DMS114 treated with DMSO at 0.1 percent for 48 hours (cell line): ENCODE data around the gene COL4A2.
"Not testable (repeated sequence)": the region's sequence is repeated elsewhere in the genome, so short reads cannot be mapped to it uniquely, and the experiment has no call there.

Experiments
- DNase-seq: peaks from one replicate; lab custom pipeline; 2025; ENCODE audit not compliant: unreplicated experiment; lab: John Stamatoyannopoulos, UW

COL4A2 gene

GRCh38 chr13:110306340-110306959, 634 bp upstream of the COL4A2 start:
- DNase-seq, result no peak

- no peak for DNase-seq
These were observed 927 bp downstream of the COL4A2 start for GRCh38 chr13:110307767-110308655.

DNA sequence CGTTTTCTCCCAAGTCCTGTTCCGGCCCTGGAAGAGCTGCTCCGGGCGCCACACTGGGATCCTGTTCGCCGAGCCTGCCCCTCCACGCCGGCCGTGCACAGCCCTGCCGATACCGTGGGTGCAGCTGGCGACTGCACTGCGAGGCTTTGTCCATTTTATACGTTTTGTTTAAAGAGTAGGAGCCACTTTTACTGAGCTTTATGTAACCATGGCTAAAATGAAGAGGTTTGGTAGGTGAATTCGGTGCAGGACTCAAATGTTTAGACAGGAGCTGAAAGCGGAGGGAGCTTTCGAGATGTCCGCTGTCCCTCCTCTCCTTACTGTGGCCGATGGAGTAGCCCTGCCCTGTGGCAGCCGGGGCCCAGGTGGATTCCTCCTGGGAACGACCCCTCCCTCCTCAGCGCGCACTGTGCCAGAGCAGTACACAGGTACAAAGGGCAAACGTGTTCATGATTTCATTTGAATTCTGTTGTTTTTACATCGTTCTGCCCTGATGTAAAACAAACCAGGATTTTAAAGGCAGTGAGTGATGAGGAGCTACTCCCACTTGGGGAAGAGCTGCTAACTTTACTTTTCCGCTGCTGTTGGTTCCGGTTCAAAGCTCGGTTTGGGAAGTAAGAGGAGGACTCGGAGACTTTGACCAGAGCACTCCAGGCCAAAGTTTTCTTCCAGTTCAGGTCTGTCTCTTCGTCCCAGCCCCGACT, 1.7 kb downstream of the COL4A2 start:
- no peak for DNase-seq

GRCh38 chr13:110309661-110310524, 2.8 kb downstream of the COL4A2 start:
- no peak for DNase-seq

DNA sequence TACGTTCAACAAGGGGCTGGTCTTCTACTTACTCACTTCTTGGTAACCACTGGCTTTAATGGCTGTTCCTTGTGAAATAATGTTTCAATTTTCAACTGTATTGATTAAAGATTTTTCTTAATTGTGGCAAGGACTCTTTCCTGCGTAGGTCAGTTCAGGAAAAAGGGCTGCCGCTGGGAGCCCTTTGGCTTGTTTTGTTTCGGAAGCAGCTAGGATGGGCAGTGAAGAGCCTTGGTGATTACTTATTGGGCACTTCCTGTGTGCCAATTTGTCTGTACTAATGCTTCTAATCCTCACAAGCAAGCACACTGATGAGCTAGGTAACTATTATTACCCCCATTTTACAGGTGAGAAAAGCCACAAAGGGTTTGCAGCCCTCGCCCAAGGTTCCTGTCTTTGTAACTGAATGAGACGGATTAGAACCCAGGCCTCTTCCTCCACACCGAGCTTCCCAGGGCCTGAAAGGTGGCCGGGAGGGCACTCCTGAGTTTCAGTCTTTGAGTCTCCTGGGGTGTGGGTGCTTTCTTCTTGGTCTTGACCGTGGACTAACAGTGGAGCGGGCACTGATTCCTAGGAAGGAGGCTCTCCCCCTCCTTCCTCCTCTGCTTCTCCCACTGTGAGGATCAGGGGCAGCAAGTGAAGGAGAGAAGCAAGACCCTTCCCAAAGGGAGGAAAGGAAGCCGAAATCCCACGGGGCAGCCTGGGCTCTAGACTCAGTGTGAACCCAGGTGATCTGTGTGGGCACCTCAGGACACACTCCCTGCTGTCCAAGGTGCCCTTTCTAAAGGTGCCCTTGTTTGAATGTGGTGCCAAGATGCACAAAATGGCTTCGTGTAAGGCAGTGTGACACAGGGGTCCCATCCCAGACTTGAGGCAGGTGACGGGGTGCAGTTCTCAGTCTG, 3.7 kb downstream of the COL4A2 start:
- no peak for DNase-seq

DNA sequence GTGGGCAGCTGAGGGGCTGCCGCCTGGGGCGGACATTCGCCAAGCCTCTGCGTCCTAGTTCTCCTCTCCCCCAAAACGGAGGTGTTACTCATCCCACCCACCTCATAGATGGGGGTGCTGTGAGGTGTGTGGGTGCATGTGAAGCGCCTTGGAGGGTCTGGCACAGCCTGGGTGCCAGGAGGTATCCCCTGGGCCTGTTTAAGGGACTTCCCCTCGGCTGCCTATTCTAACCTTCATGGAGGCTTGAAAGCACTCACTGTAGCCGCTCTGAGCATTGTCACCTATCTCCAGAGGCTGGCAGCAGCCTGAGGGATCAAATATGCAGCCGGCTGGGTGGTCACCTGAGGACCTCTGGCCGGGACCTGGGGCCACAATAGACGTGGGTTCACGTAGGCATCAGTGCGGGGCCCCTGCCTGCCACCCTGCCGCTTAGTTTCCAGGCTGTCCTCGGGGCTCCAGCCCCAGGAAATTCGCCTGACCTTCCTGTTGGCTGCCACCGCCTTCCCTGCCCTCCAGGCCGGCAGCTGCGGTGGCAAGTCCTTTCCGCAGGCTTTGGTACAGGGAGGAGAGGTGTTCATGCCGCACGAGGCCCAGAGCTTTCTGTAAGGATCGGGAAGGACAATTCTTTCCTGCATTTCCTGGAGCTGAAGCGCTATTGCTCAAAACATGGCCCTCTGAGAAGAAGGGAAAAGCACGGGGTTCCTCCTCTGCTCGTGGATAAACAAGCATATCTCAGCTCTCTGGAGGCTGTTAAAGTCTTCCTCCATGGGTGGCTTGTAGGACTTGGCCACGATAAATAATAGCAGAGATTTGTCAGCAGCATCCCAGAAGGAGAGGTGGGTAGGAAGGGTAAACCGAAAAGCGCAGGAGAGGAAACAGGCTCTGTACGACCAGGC, 4.6 kb downstream of the COL4A2 start:
- no peak for DNase-seq

DNA sequence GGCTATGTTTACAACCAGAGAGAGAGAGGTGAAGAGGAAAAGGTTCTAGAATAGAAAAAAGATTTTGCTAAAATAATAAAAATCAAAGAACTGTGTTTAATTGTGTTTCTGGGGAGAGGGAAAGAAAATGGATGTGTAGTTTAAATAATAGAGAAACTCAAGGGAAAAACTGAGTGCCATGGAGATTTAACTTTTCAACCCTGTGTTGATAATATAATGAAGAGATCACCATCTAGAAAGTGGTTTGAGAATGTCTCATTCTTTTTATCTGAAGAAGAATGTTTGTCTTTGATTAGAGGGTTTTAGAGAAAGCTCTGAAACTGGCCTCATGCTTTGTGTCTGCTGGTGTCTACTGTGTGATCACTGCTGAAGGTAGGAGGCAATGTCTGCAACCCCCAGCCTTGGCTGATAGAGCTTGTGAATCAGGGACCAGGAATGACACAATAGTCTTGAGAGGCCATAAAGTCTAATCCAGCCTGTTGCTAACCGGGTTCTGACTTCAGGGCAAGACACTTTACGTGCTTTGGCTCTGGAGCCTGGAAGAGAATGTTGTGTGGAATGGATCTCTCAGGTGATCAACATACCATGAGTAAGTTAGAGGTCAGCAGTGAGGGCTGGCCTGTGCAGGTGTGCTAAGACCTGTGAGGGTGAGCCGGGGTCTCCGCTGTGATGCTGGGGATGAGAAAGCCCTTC, 5.4 kb downstream of the COL4A2 start:
- no peak for DNase-seq

GRCh38 chr13:110313261-110313660, 6.2 kb downstream of the COL4A2 start:
- not testable (repeated sequence) for DNase-seq

- not testable (repeated sequence) for DNase-seq
These were observed 6.6 kb downstream of the COL4A2 start for GRCh38 chr13:110313733-110314132.

DNA sequence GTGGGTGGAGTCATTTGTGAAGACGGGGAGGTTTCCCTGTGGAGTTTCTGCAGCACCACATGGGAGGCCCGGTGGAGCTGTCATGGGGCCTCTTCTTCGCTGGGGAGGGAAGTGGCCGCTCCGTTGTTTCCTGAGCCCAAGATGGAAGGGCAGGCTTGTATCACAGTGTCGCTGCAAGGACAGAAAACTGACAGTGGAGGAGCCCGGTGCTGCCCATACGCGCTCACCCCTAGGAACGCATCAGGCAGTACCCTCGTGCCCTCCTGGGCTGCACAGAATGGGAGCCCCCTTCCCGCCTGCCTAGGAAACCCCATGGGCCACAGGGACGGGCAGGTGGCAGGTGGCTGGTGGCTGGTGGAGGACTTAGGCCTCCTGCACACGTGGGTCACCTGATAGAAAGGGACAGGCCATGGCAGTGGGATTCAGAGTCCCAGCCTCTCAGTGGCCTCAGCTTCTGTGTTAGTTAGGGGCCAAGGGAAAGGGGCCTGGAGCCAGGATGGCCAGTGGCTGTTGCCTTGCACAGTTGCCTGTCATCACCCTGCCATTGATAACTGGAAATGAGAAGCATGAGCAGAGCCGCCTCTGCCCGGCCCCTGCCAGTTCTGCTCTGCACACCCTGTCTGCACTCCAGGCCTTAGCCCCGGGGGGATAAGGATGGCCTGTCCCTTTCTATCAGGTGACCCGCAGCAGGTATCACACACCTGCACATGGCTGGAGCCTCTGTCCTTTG, 7.6 kb downstream of the COL4A2 start:
- no peak for DNase-seq

DNA sequence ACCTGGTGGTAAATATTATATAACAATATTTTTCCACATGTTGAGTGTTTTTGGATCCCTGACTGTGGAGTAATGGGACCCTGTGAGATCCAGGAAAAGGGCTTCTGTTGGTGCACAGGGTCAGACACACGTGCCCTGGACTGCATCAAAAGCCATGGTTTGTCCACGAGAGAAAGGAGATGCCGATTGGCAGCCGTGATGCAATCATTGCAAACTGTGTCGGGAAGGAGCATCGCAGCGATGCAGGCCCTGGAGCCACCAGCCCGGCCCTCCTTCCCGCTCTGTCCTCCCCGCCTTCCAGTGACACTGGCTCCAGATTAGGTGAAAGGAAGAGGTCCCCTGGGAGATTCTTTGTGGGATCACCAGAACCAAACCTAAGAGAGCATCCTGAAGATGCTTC, 9.1 kb downstream of the COL4A2 start:
- no peak for DNase-seq

GRCh38 chr13:110317093-110317492, 10.0 kb downstream of the COL4A2 start:
- DNase-seq, result no peak

DNA sequence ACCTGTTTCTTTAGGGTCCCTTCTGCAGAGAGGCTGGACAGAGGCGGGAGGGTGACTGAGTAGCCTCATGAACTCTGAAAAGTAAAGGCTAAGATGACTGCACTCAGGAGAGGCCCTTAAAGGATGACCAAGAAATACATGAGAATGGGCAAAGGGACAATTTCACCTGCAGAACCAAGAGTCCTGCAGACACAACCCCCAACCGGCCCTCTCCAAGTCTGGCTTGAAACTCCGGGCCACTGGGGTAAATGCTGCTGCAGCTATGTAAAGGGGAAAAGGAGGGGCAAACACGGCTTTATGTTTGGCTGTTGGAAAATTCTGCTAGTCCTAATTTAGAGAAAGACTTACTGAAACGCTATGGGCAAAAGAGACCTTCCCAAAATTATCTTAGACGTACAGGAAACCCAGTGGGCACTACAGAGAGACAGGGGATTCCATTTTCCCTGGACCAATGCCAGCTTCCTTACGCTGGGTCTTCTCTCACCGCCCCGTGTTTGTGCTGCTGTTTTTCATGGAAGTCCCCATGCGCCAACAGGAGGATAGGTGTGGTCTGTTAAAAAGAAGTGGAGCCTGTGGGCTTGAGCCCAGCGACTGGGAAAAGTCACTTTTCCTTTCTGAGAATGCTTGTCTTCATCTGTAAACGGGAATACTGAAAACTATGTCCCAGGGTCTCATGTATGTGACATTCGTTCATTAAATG, 10.6 kb downstream of the COL4A2 start:
- DNase-seq, result no peak

DNA sequence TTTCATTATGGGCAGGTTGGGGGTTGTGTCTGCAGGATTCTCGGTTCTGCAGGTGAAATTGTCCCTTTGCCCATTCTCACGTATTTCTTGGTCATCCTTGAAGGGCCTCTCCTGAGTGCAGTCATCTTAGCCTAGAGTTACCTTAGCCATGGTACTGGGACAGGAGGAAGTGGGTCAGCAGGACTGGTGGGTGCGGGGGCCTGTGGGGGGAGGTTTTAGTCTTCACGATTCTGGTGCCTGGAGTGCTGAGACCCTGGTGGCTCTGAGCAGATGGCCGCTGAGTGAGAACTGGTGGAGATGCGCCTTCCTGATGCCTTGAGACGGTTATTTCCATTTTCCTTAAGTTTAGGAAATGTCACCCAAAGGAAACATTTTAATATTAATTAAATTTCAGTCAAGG, 11.8 kb downstream of the COL4A2 start:
- DNase-seq, result no peak

- DNase-seq, result no peak
These were observed 12.3 kb downstream of the COL4A2 start for GRCh38 chr13:110319397-110319773.

- DNase-seq, result no peak
These were observed 12.9 kb downstream of the COL4A2 start for GRCh38 chr13:110319774-110320509.
